HG03066 (cell line): ENCODE measurements around the gene TMEM209.
"Not testable (repeated sequence)": the region's sequence is repeated elsewhere in the genome, so short reads cannot be mapped to it uniquely, and the experiment has no call there.

Experiments used
- ATAC-seq: cut with Tn5 transposase; IDR thresholded peaks from one replicate; pipeline ENCODE4 v1.9.1; 2021; ENCODE audit warnings: low read depth; ENCODE audit not compliant: unreplicated experiment

The TMEM209 gene

DNA sequence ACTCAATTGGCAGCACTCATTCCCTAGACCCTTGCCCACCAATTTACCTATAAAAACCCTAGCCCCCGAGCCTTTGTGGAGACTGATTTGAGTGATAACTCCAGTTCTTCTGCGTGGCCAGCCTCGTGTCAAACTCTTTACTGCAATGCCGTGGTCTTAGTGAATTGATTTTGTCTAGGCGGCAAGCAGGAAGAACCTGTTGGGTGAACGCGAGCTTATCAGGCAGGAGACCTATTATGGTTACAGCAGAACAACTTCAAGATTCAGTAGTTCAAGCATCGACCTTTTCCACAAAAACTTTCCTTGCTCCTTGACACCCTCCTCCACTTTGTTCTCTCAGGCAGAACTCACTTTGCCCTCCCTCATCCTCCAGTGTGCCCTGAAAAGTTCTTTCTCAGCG lies 14.7 kb upstream of the TMEM209 start:
- ATAC-seq = no peak

DNA sequence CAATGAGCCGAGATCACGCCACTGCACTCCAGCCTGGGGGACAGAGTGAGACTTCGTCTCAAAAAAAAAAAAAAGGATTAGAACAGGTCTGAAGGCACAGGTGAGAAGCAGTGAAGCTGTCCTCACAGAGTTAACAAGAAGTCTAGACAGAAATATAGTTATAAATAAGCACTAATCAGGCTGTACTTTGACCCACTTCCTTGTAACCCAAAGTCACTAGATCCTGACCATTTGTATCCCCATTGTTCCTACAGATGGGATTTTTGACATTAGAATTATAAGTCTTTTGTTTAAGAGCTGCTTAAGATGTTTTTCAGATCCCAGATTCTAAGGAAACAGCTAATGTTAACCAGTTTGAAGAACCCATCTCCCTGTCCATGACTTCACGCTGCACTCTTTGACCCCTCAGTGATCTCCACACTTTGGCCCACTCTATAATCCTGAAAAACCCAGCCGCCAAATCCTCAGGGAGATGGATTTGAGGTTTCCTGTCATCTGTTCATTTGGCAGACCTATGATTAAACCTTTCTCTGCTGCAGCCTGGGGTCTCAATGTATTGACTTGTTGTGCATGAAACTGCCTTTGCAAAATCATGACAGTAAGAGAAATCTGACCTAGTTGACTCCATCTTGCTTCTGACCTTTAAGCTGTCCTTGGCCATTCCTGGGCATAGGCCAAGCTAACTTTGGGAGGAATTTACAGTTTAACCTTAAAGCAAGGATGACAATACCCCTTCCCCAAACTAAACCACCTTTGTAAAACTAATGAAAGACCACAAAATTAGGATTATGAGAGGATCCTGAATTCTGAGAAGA lies 13.8 kb upstream of the TMEM209 start:
- no peak for ATAC-seq

DNA sequence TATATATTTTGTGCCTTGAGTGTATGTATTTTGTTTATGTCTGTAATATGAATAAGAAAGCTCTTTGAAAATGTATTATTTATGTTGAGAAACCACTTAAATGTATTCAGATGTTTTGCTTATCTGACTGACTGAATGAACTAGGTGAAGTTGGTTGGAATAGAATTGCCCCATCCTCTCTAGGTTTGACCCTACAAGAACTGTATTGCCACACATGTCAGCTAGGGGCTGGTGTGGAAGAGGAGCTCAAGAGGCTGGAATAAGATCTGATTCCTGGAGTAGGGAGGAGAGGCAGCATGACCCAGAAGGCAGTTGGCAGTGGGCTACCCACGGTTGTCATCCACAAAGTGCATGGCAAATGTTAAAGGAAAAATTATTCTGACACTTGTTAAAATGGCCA lies 11.5 kb upstream of the TMEM209 start:
- ATAC-seq = no peak

- no peak for ATAC-seq
Observed at GRCh38 chr7:130216025-130216424, 10.8 kb upstream of the TMEM209 start.

DNA sequence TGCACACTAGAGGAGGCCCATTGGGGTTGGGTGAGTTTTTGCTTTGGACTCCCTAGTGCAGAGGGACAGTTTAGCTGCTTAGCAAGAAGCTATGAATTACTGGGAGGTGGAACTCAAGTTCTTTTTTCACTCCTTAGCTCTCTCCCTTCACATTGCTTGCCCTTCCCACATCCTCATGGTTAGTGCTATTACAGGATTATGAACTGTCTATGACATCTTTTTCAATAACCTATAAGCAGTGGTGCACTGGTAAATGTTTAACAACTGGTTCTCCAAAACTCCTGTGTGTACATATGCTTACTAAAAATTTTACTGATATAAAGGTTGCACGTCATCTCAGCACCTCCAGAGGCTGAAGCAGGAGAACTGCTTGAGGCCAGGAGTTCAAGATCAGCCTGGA lies 8.6 kb upstream of the TMEM209 start:
- ATAC-seq = no peak

GRCh38 chr7:130210181-130210935 lies 5.2 kb upstream of the TMEM209 start:
- no peak for ATAC-seq

DNA sequence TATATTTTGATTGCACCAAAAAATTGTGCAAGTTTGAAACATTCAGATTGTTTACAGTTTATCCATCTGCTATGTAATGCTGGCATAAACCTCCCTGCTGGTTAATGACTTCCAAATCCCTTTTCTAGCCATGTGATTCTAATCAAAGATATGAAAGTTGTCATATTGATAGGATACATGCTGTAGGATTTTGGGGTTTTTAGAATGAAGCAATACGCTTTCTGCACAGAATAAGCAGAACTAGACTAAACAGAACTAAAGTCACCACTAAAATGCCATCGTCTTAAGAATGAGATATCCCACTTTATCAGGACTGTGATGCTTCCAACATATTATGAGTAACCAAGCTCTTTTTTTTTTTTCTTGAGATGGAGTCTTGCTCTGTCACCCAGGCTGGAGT lies 3.3 kb upstream of the TMEM209 start:
- ATAC-seq = no peak

DNA sequence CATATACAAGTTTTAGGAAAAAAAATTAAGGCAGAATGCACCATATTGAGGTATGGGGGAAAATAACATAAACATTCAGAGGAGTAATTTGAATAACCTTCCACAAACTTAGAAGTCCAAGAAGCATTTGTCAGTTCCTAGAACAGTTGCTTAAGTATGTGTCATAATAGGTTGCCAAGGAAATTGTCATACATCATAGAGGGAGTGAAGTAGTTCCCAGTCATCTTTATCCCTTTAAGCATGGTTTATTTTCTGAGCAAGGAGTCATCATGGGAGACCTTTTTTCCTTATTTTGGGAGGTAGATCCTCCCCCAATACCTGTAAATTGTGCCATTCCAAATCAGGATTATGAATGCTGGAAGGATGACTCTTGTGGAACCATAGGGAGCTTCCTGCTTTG lies 2.4 kb upstream of the TMEM209 start, which contains the start of gene SSMEM1:
TSS of gene SSMEM1 (plus strand) at position 219 of the 400 bp plus-strand sequence. CDS start at position 270, 51 bp downstream.
- no peak for ATAC-seq

DNA sequence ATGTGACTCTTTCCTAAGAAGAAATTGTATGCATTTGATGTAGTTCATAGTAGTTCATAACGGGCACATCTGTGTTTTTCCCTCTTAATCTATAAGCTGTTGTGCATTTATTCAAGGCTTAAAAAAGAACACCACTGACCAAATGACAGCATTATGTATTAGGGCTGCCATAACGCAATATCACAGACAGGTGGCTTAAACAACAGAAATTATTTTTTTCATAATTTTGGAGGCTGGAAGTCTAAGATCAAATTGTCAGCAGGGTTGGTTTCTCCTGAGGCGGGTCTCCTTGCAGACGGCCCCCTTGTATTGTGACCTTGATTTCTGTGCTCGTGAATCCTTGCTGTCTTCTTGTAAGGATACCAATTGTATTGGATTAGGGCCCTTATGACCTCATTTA lies 1.8 kb upstream of the TMEM209 start:
- ATAC-seq = no peak

DNA sequence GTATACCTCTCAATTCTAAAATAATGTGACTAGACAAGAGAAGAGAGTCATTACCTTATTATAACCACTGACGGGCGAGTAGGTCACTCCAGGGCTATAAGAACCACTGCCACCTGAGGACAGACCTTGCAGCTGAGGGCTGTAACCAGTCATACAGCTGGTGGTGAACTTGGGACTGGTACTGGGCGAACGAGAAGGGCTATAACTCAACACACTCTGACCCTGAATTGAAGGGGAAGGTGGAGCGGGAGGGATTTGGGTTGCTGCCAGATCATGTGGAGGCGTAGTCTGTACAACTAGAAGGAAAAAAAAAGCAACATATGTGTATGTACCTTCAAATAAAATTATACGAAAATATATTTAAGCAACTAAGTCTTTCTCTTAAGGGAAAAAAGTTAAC lies 3.4 kb downstream of the TMEM209 start:
- no peak for ATAC-seq

- ATAC-seq = no peak
Observed at GRCh38 chr7:130197094-130197493, 8.1 kb downstream of the TMEM209 start.

- ATAC-seq = no peak
Observed at GRCh38 chr7:130196476-130196875, 8.7 kb downstream of the TMEM209 start.

DNA sequence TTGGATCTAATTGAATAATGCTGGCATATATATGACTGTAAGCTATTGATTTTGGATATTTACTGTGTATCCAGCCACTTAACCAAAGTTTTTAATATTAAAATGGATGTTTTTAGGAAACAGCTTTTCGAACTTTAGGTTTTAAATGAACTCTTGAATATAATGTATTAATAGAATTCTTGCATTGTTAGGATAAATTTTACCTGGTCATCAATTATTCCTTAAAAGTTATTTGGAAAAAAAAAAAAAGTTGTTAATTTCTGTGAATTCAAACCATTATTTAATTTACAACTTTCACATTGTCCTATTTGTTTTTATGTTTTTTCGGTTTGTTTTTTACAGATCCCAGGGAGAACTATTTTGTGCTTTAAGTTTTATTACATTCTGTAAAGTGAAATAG lies 9.8 kb downstream of the TMEM209 start:
- ATAC-seq = no peak

DNA sequence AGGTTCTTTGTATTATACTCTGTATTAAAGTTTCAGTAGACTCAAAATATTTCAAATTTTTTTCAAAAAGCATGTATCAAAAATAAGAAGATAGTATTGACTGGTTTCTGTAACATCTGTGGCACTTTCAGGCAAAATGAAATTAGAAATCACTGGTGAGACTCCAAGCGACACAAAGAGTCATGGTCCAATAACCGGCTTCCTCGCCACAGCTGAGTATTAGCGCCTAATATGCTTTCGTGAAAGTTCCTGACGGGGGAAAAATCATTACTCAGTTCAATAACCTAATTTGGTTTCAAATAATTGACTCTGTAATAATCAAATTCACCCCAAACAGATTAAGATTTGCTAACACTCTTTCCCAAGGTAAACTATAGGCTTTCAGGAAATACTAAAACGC lies 13.4 kb downstream of the TMEM209 start:
- ATAC-seq = no peak

GRCh38 chr7:130189343-130189742 lies 15.9 kb downstream of the TMEM209 start:
- ATAC-seq = no peak

- no peak for ATAC-seq
Observed at GRCh38 chr7:130187360-130187759, 17.8 kb downstream of the TMEM209 start.

- ATAC-seq = not testable (repeated sequence)
Observed at GRCh38 chr7:130184349-130184748, 20.9 kb downstream of the TMEM209 start.

GRCh38 chr7:130182990-130183389 lies 22.2 kb downstream of the TMEM209 start:
- ATAC-seq = peak; percentile 80

DNA sequence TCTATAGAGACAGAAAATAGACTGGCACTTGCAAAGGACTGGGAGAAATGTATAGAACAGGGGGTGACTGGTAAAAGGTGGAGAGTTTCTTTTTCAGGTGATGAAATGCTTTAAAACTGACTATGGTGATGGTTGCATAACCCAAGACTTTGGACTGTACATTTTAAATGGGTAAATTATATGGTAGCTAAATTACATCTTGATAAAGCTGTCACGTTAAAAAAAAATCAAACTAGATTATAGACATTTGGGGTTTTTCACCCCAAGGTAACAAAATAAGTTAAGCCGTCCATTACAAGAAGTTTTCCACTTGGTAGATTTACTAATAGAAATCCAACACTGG lies 24.0 kb downstream of the TMEM209 start:
- ATAC-seq = no peak

DNA sequence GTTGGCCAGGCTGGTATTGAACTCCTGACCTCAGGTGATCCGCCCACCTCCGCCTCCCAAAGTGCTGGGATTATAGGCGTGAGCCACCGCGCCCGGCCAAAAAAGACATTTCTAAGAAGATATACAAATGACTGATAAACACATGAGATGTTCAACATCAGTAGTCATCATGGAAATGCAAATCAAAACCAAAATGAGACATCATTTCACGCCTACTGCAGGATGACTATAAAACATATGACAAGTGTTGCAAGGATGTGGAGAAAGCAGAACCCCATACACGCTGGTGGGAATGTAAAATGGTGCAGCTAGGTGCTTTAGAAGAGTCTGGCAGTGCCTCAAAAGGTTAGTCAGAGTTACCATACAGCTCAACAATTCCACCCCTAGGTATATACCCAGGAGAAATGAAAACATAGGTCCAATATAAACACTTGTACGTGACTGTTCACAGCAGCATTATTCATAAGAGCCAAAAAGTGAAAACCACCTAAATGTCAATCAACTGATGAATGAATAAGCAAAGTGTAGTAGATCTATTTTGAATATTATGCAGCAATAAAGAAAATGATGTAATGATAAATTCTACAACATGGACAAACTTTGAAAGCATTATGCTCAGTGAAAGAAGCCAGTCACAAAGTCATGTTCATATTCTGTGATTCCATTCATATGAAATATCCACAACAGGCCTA lies 24.5 kb downstream of the TMEM209 start:
- no peak for ATAC-seq

GRCh38 chr7:130179631-130180030 lies 25.6 kb downstream of the TMEM209 start:
- no peak for ATAC-seq
